GM18520 (cell line): ENCODE measurements around the gene SAP30BP.

Experiments used
- ATAC-seq: cut with Tn5 transposase; IDR thresholded peaks from one replicate; pipeline ENCODE4 v1.9.1; 2021; ENCODE audit not compliant: unreplicated experiment

SAP30BP gene

DNA sequence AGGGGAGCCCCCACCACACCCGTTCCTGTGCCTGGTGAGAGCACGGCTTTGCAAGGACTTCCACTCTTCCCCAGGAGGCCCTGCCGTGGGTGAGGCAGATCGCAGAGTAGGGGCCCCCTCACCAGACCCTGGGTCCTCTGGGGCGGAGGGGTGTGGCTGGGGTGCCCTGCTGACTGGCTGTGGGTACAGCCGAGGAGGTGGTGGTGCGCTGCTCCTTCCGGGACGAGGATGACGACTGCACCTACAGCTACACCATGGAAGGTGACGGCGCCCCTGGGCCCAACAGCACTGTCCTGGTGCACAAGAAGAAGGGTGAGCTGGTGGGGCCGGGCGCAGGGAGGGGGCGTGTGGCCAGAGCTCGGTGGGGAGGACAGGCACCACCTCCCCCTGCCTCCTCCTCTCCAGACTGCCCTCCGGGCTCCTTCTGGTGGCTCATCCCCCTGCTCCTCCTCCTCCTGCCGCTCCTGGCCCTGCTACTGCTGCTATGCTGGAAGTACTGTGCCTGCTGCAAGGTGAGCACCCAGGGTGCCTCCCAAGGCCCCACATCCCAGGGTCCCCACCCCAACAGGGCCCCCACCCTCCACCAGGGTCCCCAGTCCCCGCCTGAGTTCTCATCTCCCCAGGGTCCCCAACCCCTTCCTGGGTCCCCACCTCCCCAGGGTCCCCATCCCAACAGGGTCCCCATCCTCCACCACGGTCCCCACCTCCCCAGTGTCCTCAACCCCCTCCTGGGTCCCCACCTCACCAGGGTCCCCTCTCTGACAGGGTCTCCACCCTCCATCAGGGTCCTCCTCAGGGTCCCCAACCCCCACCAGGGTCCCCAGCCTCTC lies 70.2 kb downstream of the SAP30BP start:
- ATAC-seq = no peak

DNA sequence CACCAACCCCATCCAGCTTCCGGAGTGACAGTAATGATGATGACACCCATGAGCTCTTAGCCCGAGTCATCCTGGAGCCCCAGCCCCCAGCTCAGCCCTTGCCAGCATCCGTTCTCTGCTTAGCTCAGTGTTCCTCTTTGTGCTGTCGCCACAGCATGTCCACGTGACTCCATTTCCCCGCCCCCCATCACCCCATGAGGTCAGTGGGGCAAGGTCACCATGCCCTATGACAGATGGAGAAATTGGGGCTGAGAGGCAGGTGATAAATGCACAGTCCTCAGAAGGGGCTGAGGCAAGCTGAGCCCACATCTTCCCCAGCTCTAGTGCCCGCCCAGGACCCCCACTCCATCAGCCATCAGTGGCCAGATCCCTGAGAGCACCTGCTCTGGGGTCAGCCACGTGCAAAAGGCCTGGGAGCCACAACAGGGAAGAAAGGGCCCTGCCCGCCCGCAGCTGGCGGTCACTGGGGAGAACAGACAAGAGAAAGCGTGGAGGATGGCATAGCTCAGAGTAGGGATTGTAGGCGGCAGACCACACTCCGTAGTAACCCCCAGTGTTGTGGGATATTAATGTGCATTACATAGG lies 71.2 kb downstream of the SAP30BP start:
- ATAC-seq = no peak

DNA sequence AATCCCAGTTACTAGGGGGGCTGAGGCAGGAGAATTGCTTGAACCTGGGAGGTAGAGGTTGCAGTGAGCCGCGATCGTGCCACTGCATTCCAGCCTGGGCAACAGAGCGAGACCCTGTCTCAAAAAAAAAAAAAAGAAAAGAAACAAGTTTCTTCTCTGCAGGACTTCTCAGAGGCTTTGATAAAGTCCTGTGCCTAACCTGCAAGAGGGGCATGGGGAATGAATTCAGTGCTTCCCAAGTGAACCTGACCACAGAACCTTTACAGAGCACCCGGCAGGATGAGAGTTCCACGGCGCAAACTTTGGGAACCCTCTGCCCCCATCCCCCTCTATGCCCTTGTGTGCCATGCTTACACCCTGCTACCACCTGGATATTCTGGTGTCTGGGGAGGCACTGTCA lies 72.0 kb downstream of the SAP30BP start:
- no peak for ATAC-seq

DNA sequence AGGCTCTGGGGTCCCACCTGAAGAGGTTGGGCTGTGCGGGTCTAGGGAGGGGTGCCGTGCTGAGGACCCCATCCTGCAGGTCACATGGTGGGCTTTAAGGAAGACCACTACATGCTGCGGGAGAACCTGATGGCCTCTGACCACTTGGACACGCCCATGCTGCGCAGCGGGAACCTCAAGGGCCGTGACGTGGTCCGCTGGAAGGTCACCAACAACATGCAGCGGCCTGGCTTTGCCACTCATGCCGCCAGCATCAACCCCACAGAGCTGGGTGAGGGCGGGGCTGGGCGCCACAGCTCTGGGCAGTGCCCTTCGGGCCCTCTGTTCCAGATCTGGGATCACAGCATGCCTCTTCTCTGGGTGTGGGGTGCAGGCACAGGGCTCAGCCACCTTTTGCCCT lies 72.7 kb downstream of the SAP30BP start:
- no peak for ATAC-seq

DNA sequence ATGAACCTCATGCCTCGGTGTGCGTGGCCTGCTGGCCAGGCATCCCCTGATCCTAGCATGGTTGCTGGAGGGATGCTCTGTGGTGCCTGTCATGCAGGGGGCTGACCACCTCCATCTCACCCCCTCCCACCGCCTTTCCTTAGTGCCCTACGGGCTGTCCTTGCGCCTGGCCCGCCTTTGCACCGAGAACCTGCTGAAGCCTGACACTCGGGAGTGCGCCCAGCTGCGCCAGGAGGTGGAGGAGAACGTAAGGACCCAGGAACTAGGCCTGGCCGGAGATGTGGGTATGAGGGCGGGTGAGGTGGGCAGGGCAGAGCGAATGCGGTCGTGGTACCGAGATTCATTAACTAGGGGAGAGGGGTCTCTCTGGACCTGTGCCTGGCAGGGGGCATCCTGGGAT lies 73.1 kb downstream of the SAP30BP start:
- ATAC-seq = no peak

DNA sequence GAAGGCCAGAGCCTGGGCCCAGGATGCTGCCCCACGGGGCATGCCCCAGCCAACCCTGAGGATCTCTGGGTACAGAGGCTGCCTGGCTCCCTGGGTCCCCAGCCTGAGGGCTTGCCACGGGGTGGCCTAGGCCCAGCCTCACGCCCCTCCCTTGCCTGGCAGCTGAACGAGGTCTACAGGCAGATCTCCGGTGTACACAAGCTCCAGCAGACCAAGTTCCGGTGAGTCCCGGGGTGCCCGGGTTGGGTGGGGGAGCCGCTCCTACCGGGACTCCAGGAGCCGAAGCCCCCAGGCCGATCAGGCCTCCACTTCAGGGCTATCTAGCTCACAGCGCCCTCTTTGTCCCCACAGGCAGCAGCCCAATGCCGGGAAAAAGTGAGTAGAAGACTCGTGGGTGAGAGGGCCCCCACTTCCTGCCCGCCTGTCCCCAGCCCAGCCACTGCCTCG lies 73.5 kb downstream of the SAP30BP start:
- ATAC-seq = no peak

DNA sequence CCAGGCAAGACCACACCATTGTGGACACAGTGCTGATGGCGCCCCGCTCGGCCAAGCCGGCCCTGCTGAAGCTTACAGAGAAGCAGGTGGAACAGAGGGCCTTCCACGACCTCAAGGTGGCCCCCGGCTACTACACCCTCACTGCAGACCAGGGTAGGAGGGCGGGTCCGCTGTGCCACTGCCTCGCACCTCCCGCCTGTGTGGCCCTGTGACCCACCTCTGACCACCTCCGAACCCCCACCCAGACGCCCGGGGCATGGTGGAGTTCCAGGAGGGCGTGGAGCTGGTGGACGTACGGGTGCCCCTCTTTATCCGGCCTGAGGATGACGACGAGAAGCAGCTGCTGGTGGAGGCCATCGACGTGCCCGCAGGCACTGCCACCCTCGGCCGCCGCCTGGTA lies 75.2 kb downstream of the SAP30BP start:
- no peak for ATAC-seq

DNA sequence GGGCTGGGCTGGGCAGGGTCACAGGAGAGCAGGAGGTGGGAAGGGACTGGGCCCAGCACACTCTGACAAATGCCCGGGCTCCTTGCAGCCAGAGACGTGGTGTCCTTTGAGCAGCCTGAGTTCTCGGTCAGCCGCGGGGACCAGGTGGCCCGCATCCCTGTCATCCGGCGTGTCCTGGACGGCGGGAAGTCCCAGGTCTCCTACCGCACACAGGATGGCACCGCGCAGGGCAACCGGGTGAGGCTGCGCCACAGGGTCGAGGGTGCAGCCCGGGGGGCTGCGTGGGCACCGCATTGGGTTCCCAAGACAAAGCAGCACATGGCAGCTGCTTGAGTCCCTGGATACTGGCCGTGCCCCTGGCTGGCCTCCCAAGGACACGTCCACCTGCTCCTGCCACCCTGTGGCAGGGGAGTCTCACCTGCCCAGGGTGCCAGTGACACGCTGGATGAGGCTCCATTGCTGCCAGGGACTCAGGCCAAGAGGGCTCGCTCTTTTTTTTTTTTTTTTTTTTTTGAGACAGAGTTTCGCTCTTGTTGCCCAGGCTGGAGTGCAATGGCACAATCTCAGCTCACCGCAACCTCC lies 76.6 kb downstream of the SAP30BP start:
- ATAC-seq = no peak

DNA sequence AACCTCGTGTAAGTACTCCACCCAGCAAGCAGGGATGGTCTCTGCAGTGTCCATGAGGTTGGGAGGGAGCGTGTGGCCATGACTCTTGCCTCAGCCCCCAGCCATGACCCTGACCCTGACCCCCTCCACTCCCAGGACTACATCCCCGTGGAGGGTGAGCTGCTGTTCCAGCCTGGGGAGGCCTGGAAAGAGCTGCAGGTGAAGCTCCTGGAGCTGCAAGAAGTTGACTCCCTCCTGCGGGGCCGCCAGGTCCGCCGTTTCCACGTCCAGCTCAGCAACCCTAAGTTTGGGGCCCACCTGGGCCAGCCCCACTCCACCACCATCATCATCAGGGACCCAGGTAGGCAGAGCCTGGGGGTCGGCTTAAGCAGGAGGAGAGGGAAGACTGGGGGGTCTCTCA lies 81.6 kb downstream of the SAP30BP start:
- no peak for ATAC-seq

DNA sequence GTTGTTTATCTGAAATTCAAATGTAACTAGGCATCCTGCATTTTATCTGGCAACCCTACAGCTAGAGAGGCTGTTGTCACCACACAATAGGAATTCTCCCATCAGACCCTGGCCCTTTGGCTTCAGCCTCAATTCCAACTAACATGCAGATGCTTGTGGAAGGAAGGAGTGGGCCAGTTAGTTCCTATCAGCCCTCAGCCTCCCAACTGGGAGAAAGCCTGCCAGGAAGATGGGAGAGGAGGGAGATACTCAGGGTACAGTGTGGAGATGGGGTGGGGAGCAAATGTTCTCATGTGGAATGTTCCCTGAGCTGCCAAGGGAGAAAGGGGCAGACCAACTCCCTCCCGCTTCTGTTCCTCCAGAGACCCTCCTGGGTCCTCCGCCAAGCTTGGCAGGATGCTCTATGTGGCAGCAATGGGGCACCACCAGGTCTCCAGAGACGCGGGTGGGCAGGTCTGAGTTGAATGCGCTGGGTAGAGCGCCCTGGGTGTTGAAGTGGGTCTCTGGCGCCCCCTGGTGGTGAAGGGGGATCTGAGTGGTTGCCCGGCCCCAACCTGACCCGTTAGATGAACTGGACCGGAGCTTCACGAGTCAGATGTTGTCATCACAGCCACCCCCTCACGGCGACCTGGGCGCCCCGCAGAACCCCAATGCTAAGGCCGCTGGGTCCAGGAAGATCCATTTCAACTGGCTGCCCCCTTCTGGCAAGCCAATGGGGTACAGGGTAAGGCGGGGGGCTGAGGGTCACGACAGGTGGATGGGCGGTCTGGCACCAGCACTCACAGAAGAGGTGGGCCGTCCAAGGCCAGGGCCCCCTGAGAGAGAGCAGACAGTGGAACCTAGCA lies 82.6 kb downstream of the SAP30BP start:
- no peak for ATAC-seq

DNA sequence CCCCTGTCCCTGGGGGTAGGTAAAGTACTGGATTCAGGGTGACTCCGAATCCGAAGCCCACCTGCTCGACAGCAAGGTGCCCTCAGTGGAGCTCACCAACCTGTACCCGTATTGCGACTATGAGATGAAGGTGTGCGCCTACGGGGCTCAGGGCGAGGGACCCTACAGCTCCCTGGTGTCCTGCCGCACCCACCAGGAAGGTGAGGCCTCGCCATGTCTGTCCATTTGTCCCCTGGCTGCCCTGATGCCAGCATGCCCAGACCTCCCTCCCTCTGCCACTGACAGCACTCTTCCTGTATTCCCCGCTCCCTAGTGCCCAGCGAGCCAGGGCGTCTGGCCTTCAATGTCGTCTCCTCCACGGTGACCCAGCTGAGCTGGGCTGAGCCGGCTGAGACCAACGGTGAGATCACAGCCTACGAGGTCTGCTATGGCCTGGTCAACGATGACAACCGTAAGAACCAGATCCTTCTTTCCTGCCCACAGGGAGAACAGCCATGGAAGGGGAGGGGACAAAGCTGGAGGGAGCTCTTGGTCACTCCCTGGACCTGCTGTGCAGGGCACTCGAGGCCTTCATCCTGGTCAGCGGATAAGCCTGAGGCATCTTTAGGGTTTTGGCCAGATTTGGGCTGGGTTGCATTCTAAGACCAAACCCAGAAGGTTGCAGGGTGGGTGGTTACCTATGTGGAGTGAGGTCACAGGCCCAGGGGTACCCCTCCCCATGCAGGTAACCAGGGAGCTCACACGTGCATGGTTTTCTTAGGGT lies 83.7 kb downstream of the SAP30BP start:
- no peak for ATAC-seq

DNA sequence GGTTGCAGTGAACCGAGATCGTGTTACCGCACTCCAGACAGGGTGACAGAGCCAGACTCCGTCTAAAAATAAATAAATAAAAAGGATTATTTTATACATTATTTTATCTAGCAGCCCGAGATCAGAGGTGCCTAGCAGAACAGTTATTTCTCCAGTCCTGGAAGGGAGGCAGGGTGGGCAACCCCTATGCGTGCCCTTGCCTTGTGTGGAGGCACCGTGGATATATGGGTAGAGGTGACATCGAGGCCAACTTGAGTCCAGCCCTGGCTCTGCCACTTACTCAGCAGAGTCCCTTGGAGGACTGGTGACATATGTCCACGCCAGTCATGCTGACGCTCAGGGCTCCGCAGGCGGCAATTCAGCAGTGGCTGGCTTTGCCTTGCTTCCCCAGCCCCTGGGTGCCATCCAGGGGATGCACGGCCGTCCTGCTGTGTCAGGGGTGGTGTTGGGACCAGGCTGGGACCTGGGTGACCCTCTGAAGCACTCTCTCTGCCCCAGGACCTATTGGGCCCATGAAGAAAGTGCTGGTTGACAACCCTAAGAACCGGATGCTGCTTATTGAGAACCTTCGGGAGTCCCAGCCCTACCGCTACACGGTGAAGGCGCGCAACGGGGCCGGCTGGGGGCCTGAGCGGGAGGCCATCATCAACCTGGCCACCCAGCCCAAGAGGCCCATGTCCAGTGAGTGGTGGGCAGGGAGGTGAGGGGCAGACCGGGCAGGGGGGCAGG lies 84.7 kb downstream of the SAP30BP start:
- ATAC-seq = no peak

DNA sequence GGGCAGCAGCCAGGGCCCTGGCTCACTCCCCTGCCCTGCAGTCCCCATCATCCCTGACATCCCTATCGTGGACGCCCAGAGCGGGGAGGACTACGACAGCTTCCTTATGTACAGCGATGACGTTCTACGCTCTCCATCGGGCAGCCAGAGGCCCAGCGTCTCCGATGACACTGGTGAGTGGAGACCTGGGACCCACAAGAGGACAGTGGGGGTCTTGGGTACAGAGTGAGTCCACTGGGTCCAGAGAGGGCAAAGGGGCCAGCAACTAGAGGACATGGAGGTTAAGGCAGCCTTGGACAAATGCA lies 85.2 kb downstream of the SAP30BP start:
- no peak for ATAC-seq

DNA sequence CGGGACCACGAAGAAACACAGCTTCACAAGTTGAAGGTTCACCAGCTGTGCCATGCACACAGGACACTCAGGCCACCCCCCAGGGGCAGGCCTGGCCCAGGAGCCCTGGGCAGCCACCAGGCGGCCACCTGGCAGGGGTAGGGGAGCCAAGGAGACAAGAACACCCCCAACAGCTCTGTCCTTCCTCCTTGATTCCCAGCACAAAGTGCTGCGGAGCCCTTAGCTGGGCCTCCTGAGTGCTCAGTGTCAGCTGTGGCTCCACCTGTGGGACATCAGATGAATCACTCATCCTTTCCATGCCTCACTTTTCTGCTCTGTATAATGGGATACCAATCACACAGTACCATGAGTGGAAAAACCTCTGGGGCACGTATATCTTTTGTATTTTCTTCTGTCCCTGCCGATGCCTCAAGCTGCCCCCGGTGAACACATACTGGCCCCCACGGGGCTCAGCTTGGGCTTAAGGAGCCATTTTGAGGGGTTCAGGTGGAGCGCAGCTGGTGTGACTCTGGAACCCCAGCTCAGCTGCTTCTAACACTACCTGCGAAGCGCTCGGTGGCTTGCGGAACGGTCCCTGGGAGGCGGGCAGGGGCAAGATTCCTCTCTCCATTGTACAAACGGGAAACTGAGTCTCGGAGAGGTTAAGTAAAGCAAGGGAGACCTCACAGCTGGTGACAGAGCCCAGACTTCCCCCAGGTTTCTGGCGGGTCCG lies 85.8 kb downstream of the SAP30BP start:
- no peak for ATAC-seq

DNA sequence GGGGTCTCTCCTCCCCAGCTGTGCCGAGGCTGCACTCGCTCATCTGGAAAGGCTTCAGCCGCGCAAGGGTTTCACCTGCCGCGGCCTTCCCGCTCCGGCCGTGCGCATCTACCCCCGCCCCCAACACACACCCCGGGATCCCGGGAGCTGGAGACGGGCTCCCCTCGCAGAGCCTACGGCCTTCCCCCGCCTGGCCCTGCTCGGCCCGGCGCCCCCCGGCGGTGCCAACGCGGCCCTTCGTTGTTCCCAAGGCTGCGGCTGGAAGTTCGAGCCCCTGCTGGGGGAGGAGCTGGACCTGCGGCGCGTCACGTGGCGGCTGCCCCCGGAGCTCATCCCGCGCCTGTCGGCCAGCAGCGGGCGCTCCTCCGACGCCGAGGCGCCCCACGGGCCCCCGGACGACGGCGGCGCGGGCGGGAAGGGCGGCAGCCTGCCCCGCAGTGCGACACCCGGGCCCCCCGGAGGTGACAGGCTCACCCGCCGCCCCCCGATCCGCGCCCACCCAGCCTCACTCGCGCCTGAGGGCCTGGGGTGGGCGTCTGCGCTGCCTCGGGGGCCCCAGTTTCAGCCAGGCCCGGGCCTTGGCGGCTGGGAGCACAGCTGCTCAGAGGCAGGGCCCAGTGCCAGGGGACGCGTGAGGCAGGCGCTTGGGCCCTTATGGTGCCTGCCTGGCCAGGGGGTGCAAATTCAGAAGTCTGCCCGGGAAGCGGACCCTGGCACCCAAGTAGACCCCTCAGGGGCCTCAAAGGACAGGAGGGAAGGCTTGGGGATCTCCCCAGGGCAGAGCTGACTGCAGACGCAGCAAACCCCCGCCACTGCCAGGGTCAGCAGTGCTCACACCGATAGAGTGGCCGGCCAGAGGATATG lies 86.6 kb downstream of the SAP30BP start:
- ATAC-seq = peak; percentile 36

DNA sequence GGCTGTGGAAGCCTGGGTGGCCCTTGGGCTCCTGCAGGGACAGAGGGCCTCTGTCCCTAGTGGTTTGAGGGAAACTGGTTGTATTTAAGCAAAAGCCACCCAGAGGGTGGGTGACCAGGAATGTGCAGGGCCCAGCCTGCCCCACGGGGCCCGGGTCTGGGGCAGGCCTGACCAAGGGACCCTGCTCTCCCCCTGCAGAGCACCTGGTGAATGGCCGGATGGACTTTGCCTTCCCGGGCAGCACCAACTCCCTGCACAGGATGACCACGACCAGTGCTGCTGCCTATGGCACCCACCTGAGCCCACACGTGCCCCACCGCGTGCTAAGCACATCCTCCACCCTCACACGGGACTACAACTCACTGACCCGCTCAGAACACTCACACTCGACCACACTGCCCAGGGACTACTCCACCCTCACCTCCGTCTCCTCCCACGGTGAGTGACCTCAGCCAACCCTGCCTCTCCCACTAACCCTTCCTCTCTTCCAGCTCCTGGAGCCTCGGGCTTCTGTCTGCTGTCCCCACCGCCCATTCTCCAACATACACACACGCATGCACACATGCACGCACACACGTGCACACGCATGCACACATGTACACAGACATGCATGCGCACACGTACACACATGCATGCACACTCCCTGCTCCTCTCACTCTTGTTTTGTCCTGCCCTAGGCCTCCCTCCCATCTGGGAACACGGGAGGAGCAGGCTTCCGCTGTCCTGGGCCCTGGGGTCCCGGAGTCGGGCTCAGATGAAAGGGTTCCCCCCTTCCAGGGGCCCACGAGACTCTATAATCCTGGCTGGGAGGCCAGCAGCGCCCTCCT lies 87.5 kb downstream of the SAP30BP start:
- ATAC-seq = no peak

DNA sequence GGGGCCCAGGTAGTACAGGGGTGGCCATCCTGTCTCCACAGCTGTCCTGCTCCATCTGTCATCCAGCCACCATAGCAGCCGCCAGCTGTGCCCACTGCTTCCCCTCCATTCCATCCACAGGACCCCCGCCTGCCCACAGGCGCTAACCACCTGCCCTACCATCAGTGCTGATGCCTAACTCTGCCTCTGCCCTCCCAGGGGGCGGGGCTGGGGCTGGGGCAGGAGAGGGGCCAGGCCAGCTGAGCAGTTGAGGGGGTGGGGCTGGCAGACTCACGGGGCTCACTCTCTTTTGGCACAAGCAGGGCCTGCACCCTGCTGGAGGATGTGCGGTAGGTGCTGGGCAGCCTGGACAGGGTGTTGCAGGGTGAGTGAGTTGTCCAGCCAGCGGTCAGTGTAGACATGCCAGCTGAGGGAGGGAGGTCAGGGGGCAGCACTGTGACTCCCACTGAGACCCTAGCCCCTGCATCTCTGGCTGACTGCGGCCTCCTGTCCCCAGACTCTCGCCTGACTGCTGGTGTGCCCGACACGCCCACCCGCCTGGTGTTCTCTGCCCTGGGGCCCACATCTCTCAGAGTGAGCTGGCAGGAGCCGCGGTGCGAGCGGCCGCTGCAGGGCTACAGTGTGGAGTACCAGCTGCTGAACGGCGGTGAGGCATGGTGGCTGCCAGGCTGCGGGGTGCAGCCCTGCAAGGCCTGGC lies 88.2 kb downstream of the SAP30BP start:
- ATAC-seq = no peak
